Measurements from ENCODE around the gene RC3H1. TPM values are rescaled to one million over a fixed set of nuclear protein-coding genes. Genes with fewer than 3 reads are reported as not detected.

The RC3H1 gene
- total and polyA plus RNA-seq, 2 of the 13 experiments (the other 11 are each of a cell fraction or from before 2014, with no cell fraction given): 11.2 to 19.6 TPM

DNA sequence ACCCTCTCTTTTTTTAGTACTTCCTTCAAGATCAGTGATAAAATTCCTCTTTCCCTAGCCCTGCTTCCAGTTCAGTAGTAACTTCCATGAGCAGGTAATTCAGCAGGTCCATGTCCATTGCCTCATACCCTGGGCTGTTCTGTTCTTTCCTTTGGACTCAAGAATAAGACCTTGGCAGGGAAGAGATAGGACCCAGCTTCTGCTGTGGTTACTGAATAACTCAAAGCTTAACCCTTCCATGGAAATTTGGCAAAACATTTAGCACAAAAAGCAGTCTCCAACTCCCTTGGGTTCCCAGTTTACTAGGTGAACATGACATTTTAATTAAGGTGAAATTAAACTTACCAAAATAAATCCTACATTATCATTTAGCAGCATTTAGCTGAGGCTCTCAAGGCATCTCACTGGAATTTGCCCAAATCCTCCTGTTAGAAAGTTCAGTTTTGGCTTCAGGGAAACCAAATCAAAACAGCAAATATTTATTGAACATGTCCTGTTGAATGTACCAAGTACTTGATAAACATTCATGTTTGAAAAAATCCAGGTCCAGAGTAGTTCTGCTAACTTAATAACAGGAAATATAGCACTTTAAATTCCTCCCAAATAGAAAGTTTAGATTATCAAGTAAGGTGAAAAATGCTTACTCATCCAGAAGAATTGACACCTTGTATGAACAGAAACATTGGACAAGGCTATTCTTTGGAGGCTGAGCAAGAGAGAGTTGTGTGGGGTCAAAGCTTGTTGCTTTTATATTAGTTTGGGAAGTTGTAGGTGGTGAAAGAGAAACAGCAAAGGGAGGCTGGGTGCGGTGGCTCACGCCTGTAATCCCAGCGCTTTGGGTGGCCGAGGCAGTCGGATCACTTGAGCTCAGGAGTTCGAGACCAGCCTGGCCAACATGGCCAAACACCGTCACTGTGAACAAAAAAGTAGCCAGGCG is 96.6 kb downstream of the RC3H1 start (continued):
- TF ChIP-seq KDM1A (CRISPR knock-in tag; IDR thresholded peaks at IDR 0.05) (0 out of 2 replicates have a peak, but pooled peaks have one; percentile 19), SOX13 (IDR thresholded peaks at IDR 0.05) (no peak), SOX13 (CRISPR knock-in tag; conservative IDR thresholded peaks at IDR 0.05 in 1 of 2, IDR thresholded peaks at IDR 0.05 in 1 of 2) (peak in 1 of 2 experiments; percentile 21; a peak in 1 of 4 replicates), ZNF547 (CRISPR knock-in tag; IDR thresholded peaks at IDR 0.05) (no peak), ISL2 (CRISPR knock-in tag; IDR thresholded peaks at IDR 0.05) (peak; percentile 59; the same call in 1 of the 2 replicates), ZNF343 (CRISPR knock-in tag; IDR thresholded peaks at IDR 0.05) (no peak), ELF1 (CRISPR knock-in tag; IDR thresholded peaks at IDR 0.05) (no peak), AKAP8 (CRISPR knock-in tag; IDR thresholded peaks at IDR 0.05) (no peak), KMT2B (CRISPR knock-in tag; IDR thresholded peaks at IDR 0.05) (no peak), TRIM24 (CRISPR knock-in tag; IDR thresholded peaks at IDR 0.05) (no peak), ZC3H13 (CRISPR knock-in tag; IDR thresholded peaks at IDR 0.05) (no peak)
- TF ChIP-seq, protein P1, sequence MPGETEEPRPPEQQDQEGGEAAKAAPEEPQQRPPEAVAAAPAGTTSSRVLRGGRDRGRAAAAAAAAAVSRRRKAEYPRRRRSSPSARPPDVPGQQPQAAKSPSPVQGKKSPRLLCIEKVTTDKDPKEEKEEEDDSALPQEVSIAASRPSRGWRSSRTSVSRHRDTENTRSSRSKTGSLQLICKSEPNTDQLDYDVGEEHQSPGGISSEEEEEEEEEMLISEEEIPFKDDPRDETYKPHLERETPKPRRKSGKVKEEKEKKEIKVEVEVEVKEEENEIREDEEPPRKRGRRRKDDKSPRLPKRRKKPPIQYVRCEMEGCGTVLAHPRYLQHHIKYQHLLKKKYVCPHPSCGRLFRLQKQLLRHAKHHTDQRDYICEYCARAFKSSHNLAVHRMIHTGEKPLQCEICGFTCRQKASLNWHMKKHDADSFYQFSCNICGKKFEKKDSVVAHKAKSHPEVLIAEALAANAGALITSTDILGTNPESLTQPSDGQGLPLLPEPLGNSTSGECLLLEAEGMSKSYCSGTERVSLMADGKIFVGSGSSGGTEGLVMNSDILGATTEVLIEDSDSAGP (CRISPR knock-in tag; IDR thresholded peaks at IDR 0.05; ENCODE audit: borderline replicate concordance): 0 out of 2 replicates have a peak, but pooled peaks have one; percentile 23
- TF ChIP-seq, protein P2, sequence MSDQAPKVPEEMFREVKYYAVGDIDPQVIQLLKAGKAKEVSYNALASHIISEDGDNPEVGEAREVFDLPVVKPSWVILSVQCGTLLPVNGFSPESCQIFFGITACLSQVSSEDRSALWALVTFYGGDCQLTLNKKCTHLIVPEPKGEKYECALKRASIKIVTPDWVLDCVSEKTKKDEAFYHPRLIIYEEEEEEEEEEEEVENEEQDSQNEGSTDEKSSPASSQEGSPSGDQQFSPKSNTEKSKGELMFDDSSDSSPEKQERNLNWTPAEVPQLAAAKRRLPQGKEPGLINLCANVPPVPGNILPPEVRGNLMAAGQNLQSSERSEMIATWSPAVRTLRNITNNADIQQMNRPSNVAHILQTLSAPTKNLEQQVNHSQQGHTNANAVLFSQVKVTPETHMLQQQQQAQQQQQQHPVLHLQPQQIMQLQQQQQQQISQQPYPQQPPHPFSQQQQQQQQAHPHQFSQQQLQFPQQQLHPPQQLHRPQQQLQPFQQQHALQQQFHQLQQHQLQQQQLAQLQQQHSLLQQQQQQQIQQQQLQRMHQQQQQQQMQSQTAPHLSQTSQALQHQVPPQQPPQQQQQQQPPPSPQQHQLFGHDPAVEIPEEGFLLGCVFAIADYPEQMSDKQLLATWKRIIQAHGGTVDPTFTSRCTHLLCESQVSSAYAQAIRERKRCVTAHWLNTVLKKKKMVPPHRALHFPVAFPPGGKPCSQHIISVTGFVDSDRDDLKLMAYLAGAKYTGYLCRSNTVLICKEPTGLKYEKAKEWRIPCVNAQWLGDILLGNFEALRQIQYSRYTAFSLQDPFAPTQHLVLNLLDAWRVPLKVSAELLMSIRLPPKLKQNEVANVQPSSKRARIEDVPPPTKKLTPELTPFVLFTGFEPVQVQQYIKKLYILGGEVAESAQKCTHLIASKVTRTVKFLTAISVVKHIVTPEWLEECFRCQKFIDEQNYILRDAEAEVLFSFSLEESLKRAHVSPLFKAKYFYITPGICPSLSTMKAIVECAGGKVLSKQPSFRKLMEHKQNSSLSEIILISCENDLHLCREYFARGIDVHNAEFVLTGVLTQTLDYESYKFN (CRISPR knock-in tag; conservative IDR thresholded peaks at IDR 0.05): peak; percentile 80
- TF ChIP-seq, protein P3, sequence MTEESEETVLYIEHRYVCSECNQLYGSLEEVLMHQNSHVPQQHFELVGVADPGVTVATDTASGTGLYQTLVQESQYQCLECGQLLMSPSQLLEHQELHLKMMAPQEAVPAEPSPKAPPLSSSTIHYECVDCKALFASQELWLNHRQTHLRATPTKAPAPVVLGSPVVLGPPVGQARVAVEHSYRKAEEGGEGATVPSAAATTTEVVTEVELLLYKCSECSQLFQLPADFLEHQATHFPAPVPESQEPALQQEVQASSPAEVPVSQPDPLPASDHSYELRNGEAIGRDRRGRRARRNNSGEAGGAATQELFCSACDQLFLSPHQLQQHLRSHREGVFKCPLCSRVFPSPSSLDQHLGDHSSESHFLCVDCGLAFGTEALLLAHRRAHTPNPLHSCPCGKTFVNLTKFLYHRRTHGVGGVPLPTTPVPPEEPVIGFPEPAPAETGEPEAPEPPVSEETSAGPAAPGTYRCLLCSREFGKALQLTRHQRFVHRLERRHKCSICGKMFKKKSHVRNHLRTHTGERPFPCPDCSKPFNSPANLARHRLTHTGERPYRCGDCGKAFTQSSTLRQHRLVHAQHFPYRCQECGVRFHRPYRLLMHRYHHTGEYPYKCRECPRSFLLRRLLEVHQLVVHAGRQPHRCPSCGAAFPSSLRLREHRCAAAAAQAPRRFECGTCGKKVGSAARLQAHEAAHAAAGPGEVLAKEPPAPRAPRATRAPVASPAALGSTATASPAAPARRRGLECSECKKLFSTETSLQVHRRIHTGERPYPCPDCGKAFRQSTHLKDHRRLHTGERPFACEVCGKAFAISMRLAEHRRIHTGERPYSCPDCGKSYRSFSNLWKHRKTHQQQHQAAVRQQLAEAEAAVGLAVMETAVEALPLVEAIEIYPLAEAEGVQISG (CRISPR knock-in tag; IDR thresholded peaks at IDR 0.05): no peak
- TF ChIP-seq, protein P4, sequence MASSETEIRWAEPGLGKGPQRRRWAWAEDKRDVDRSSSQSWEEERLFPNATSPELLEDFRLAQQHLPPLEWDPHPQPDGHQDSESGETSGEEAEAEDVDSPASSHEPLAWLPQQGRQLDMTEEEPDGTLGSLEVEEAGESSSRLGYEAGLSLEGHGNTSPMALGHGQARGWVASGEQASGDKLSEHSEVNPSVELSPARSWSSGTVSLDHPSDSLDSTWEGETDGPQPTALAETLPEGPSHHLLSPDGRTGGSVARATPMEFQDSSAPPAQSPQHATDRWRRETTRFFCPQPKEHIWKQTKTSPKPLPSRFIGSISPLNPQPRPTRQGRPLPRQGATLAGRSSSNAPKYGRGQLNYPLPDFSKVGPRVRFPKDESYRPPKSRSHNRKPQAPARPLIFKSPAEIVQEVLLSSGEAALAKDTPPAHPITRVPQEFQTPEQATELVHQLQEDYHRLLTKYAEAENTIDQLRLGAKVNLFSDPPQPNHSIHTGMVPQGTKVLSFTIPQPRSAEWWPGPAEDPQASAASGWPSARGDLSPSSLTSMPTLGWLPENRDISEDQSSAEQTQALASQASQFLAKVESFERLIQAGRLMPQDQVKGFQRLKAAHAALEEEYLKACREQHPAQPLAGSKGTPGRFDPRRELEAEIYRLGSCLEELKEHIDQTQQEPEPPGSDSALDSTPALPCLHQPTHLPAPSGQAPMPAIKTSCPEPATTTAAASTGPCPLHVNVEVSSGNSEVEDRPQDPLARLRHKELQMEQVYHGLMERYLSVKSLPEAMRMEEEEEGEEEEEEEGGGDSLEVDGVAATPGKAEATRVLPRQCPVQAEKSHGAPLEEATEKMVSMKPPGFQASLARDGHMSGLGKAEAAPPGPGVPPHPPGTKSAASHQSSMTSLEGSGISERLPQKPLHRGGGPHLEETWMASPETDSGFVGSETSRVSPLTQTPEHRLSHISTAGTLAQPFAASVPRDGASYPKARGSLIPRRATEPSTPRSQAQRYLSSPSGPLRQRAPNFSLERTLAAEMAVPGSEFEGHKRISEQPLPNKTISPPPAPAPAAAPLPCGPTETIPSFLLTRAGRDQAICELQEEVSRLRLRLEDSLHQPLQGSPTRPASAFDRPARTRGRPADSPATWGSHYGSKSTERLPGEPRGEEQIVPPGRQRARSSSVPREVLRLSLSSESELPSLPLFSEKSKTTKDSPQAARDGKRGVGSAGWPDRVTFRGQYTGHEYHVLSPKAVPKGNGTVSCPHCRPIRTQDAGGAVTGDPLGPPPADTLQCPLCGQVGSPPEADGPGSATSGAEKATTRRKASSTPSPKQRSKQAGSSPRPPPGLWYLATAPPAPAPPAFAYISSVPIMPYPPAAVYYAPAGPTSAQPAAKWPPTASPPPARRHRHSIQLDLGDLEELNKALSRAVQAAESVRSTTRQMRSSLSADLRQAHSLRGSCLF (CRISPR knock-in tag; IDR thresholded peaks at IDR 0.05; ENCODE audit: borderline replicate concordance): no peak

Measured in HepG2 (cell line).